ENCODE measurements around the gene BTN2A1.

BTN2A1 gene

DNA sequence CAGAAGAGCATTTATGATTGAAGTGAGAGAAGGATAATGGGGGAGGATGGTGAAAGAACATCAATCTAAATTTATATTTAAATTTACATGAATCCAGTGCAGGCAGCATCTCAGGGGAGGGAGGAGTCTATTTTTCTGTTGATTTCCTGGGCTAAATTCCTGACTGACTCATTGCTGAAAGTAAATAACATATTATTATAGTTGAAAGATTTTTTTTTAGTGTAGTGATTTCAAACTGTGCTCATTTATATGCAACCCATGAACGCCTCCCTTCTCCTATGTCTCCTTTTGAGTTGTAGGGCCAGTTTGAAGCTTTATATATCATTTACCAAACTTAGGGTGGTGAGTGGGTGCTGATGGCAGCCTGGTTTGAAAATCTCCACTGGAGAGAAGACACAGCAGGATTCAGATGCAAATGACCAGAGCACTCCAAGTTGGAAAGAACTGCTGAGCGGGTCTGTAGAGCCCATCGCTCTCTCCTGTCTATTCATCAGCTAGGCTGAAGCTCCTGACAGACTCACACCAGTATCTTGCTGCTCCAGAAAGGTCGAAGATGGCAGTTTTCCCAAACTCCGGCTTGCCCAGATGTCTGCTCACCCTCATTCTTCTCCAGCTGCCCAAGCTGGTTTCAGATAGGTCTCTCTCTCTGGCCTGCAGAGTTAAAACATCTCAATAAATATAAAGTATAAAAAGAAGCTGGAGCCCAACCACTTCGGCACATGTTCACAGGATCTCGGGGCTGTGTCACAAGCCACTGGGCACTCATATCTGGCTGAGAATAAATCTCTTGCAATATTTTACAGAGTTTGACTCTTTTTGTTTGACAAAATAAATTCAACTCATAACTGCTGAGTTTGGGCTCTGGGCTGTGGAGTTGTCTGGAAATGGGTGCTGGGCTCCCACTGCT, 18.3 kb downstream of the BTN2A1 start:
- Histone ChIP-seq H3K27ac (peak overlapping the region; percentile 99; the same call in 1 of the 2 replicates), H3K4me3 (no peak overlapping the region), H3K36me3 (ENCODE audit: insufficient read depth, low read length) (no peaks in the 10 kb centered on the region), H3K9me3 (ENCODE audit: low read depth, low read length) (no peaks in the 10 kb centered on the region; the same call in 1 of the 2 replicates), H3K9ac (ENCODE audit: insufficient read length) (no peak overlapping the region)
- DNase-seq (ENCODE audit: low read depth, low spot score): no peak
- TF ChIP-seq POLR2AphosphoS5 (IDR thresholded peaks at IDR 0.05; ENCODE audit: borderline replicate concordance, low read depth, low read length) (no peak), EZH2 (IDR thresholded peaks at IDR 0.05) (no peak), FOXP2 (optimal IDR thresholded peaks at IDR 0.05; ENCODE audit: control extremely low read depth, extremely low read length, insufficient read depth) (no peak)

DNA sequence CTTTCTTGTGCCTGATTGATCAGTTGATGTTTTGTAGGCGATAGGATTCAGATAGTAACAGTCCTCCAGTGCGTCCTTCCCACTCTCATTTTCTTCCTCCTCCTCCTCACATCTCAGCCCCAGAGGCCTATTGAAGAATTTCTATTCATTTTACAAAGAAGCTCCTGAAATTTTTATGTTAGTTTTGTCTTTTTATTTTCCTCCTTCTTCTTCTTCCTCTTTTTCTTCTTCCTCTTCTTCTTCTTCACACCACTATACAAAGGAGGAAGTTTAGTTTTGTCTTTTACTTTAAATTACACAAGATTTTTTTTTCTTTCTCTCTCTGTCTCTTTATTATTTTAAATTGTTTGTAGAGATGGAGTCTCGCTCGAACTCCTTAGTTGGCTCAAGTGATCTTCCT, 19.1 kb downstream of the BTN2A1 start:
- Histone ChIP-seq H3K9me3 (ENCODE audit: low read depth, low read length) (no peaks in the 10 kb centered on the region; the same call in 1 of the 2 replicates), H3K36me3 (ENCODE audit: insufficient read depth, low read length) (no peaks in the 10 kb centered on the region), H3K4me3 (no peak overlapping the region), H3K9ac (ENCODE audit: insufficient read length) (no peak overlapping the region), H3K27ac (no peak overlapping the region)
- DNase-seq (ENCODE audit: low read depth, low spot score): no peak
- TF ChIP-seq POLR2AphosphoS5 (IDR thresholded peaks at IDR 0.05; ENCODE audit: borderline replicate concordance, low read depth, low read length) (no peak), EZH2 (IDR thresholded peaks at IDR 0.05) (no peak)

DNA sequence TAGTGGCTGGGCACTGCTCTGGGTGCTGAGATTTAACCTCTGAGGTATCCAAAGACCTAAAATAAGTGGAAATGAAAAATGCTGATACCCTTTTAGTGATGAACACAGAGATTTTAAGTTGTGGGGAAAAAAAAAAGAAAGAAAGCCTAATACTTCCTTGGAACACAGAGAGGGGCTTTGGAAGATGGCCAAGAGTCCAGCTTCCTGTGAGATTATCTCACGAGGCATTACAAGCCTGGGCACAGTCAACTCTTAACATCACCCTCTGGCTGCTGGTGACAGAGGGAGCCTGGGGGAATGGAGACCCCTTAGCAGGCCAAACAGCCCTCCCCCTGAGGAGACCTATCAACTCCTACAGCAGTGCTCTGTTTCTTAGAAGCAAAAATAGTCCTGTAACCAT, 19.7 kb downstream of the BTN2A1 start:
- Histone ChIP-seq H3K4me3 (no peak overlapping the region), H3K27ac (no peak overlapping the region), H3K36me3 (ENCODE audit: insufficient read depth, low read length) (no peaks in the 10 kb centered on the region), H3K9me3 (ENCODE audit: low read depth, low read length) (no peaks in the 10 kb centered on the region; the same call in 1 of the 2 replicates), H3K9ac (ENCODE audit: insufficient read length) (no peak overlapping the region)
- no peak for DNase-seq (ENCODE audit: low read depth, low spot score)
- no peak for TF ChIP-seq FOXP2 (optimal IDR thresholded peaks at IDR 0.05; ENCODE audit: control extremely low read depth, extremely low read length, insufficient read depth)
- TF ChIP-seq EZH2 (IDR thresholded peaks at IDR 0.05): no peak
- no peak for TF ChIP-seq POLR2AphosphoS5 (IDR thresholded peaks at IDR 0.05; ENCODE audit: borderline replicate concordance, low read depth, low read length)

DNA sequence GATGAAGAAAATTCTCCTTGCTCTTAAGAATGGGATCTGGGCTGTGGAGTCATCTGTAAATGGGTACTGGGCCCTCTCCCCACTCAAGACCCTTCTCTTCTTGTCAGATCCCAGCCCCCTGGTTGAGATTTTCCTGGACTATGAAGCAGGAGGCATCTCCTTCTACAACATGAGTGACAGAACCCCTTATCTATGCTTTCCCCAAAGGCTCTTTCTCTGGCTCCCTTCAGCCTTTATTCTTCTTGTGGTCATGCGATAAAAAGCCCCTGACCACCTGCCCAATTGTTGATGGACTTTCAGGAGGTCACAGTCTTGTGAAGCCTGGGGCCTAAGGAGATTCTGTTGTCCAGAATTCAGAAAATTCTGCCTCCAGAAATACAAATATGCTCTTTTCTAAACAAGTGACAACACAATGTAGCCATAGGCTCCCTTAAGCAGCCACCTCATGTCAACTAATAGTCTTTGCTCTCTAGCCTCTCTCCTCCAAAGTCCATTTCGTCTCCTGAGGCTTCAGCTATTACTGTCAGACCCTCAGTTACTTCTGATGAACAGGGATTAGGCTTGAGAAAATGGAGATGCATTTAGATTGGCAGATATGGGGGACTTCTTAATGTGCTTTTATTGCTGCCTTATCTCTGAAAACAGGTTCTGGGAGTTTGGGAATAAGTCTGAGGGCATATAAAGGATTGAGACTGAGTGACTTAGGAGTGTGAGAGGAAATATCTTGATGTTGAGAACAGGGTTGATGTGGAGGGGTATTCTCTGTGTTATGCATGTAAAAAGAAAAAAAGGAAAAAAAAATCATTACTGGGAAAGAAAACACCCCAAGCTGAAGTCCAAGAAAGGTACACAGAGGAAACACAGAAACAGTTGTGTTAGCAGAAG, 20.6 kb downstream of the BTN2A1 start:
- H3K9me3 ChIP-seq (ENCODE audit: low read depth, low read length): no peaks in the 10 kb centered on the region
- no peaks in the 10 kb centered on the region for H3K36me3 ChIP-seq (ENCODE audit: insufficient read depth, low read length)
- no peak for TF ChIP-seq EZH2 (IDR thresholded peaks at IDR 0.05)
- TF ChIP-seq FOXP2 (optimal IDR thresholded peaks at IDR 0.05; ENCODE audit: control extremely low read depth, extremely low read length, insufficient read depth): no peak
- no peak for TF ChIP-seq POLR2AphosphoS5 (IDR thresholded peaks at IDR 0.05; ENCODE audit: borderline replicate concordance, low read depth, low read length)
- H3K4me3 ChIP-seq: no peak overlapping the region
- DNase-seq (ENCODE audit: low read depth, low spot score): no peak
- H3K27ac ChIP-seq: no peak overlapping the region
- H3K9ac ChIP-seq (ENCODE audit: insufficient read length): no peak overlapping the region

DNA sequence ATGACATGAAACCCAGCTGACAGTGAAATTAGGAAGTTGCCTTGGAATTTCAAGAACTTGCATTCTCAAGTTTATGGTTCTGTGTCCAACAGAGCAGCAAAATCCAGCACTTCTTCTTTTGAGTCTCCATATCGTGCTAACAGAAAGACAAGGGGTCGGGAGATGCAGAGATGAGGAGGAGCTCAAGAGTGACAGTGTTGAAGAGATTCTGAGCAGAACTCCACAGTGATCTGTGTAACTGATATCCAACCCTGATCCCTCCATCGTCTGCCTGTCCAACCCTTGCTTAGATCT, 21.2 kb downstream of the BTN2A1 start:
- Histone ChIP-seq H3K36me3 (ENCODE audit: insufficient read depth, low read length) (no peaks in the 10 kb centered on the region), H3K27ac (no peak overlapping the region), H3K9me3 (ENCODE audit: low read depth, low read length) (no peaks in the 10 kb centered on the region), H3K9ac (ENCODE audit: insufficient read length) (no peak overlapping the region), H3K4me3 (no peak overlapping the region)
- TF ChIP-seq POLR2AphosphoS5 (IDR thresholded peaks at IDR 0.05; ENCODE audit: borderline replicate concordance, low read depth, low read length) (no peak), EZH2 (IDR thresholded peaks at IDR 0.05) (no peak), FOXP2 (optimal IDR thresholded peaks at IDR 0.05; ENCODE audit: control extremely low read depth, extremely low read length, insufficient read depth) (no peak)
- DNase-seq (ENCODE audit: low read depth, low spot score): no peak

DNA sequence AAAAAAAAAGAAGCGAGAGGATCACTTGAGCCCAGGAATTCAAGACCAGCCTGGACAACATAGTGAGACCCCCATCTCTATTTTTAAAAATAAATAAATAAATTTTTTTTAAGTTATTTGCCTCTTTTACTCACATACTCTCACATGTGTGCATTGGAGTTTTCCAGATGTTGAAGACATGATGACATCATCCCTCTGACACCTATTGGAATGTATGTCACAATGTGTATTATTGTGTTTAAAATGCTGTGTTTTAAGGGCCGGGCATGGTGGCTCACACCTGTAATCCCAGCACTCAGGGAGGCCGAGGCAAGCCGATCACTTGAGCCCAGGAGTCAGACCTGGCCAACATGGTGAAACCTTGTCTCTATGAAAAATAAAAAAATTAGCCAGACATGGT, 24.6 kb downstream of the BTN2A1 start:
- Histone ChIP-seq H3K9ac (ENCODE audit: insufficient read length) (no peak overlapping the region), H3K36me3 (ENCODE audit: insufficient read depth, low read length) (no peaks in the 10 kb centered on the region), H3K4me3 (no peak overlapping the region), H3K27ac (no peak overlapping the region), H3K9me3 (ENCODE audit: low read depth, low read length) (no peaks in the 10 kb centered on the region)
- TF ChIP-seq POLR2AphosphoS5 (IDR thresholded peaks at IDR 0.05; ENCODE audit: borderline replicate concordance, low read depth, low read length) (no peak), FOXP2 (optimal IDR thresholded peaks at IDR 0.05; ENCODE audit: control extremely low read depth, extremely low read length, insufficient read depth) (no peak), EZH2 (IDR thresholded peaks at IDR 0.05) (no peak)
- DNase-seq (ENCODE audit: low read depth, low spot score): no peak

DNA sequence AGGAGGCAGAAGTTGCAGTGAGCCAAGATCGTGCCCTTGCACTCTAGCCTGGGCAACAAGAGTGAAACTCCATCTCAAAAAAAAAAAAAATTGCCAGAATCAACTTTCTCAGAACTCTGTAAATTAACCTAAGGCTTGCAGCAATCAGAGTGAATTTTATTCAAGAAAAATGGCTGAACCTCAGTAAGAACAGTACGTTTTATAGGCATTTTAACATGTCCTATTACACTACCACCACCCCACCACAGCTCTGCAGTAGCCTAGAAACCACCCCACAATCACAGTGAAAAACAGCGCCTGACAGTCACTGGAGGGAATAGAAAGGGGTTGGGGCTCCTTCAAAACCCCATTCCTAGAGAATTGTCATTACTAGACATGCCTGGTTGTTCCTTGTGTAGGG, 26.0 kb downstream of the BTN2A1 start:
- no peak for TF ChIP-seq POLR2AphosphoS5 (IDR thresholded peaks at IDR 0.05; ENCODE audit: borderline replicate concordance, low read depth, low read length)
- TF ChIP-seq FOXP2 (optimal IDR thresholded peaks at IDR 0.05; ENCODE audit: control extremely low read depth, extremely low read length, insufficient read depth): no peak
- no peak for TF ChIP-seq EZH2 (IDR thresholded peaks at IDR 0.05)
- Histone ChIP-seq H3K4me3 (no peak overlapping the region), H3K9ac (ENCODE audit: insufficient read length) (no peak overlapping the region), H3K9me3 (ENCODE audit: low read depth, low read length) (no peaks in the 10 kb centered on the region), H3K36me3 (ENCODE audit: insufficient read depth, low read length) (no peaks in the 10 kb centered on the region), H3K27ac (no peak overlapping the region)
- no peak for DNase-seq (ENCODE audit: low read depth, low spot score)

DNA sequence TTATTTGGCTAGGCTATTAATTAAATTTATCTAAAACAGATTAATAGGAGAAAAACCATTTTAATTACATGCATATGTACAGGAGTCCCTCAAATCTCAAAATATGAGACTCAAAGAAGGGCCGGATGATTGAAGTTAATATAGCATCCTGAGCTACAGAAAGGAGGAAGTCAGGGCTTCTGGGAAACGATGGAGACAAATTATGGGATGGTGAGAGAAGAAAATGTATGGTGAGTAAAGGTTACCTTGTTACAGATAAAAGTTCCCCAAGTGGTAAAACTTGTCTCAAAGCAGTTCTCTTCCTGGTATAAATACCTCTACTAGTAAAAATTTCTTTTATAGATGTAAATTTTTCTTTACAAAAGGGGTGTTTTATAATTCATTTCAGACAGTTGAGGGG, 26.4 kb downstream of the BTN2A1 start:
- H3K36me3 ChIP-seq (ENCODE audit: insufficient read depth, low read length): no peaks in the 10 kb centered on the region
- no peak overlapping the region for H3K4me3 ChIP-seq
- H3K9ac ChIP-seq (ENCODE audit: insufficient read length): no peak overlapping the region
- no peak overlapping the region for H3K27ac ChIP-seq
- TF ChIP-seq EZH2 (IDR thresholded peaks at IDR 0.05) (no peak), FOXP2 (optimal IDR thresholded peaks at IDR 0.05; ENCODE audit: control extremely low read depth, extremely low read length, insufficient read depth) (no peak), POLR2AphosphoS5 (IDR thresholded peaks at IDR 0.05; ENCODE audit: borderline replicate concordance, low read depth, low read length) (no peak)
- no peaks in the 10 kb centered on the region for H3K9me3 ChIP-seq (ENCODE audit: low read depth, low read length)
- no peak for DNase-seq (ENCODE audit: low read depth, low spot score)
